HG03520 (cell line): ENCODE results near the gene PAPPA2.

Source experiments
- ATAC-seq: cut with Tn5 transposase; IDR thresholded peaks from one replicate; pipeline ENCODE4 v1.9.1; 2021; ENCODE audit warnings: mild to moderate bottlenecking, moderate library complexity; ENCODE audit not compliant: unreplicated experiment

PAPPA2 gene

GRCh38 chr1:176796583-176796982, 333.6 kb downstream of the PAPPA2 start:
- no peak for ATAC-seq

GRCh38 chr1:176799327-176799726, 336.4 kb downstream of the PAPPA2 start:
- no peak for ATAC-seq

- ATAC-seq, result no peak
Observed at GRCh38 chr1:176800978-176801513, 338.1 kb downstream of the PAPPA2 start.

GRCh38 chr1:176801514-176802020, 338.6 kb downstream of the PAPPA2 start:
- ATAC-seq, result no peak

- ATAC-seq, result no peak
Observed at GRCh38 chr1:176802316-176802715, 339.3 kb downstream of the PAPPA2 start.

- ATAC-seq, result no peak
Observed at GRCh38 chr1:176803042-176803441, 340.1 kb downstream of the PAPPA2 start.

GRCh38 chr1:176803596-176803995, 340.6 kb downstream of the PAPPA2 start:
- ATAC-seq, result no peak

GRCh38 chr1:176809292-176809691, 346.3 kb downstream of the PAPPA2 start:
- no peak for ATAC-seq

- ATAC-seq, result no peak
Observed at GRCh38 chr1:176811511-176812288, 348.7 kb downstream of the PAPPA2 start.

- no peak for ATAC-seq
Observed at GRCh38 chr1:176815621-176816020, 352.6 kb downstream of the PAPPA2 start.

GRCh38 chr1:176816232-176816631, 353.3 kb downstream of the PAPPA2 start:
- ATAC-seq, result no peak

- no peak for ATAC-seq
Observed at GRCh38 chr1:176820391-176821031, 357.5 kb downstream of the PAPPA2 start.

- no peak for ATAC-seq
Observed at GRCh38 chr1:176826265-176826664, 363.3 kb downstream of the PAPPA2 start.

GRCh38 chr1:176829261-176829660, 366.3 kb downstream of the PAPPA2 start:
- ATAC-seq, result no peak

- no peak for ATAC-seq
Observed at GRCh38 chr1:176831150-176831549, 368.2 kb downstream of the PAPPA2 start.

- no peak for ATAC-seq
Observed at GRCh38 chr1:176837708-176838107, 374.7 kb downstream of the PAPPA2 start.

GRCh38 chr1:176838276-176838995, 375.5 kb downstream of the PAPPA2 start:
- ATAC-seq, result no peak

- ATAC-seq, result no peak
Observed at GRCh38 chr1:176839216-176839615, 376.2 kb downstream of the PAPPA2 start.

- ATAC-seq, result no peak
Observed at GRCh38 chr1:176841238-176841637, 378.3 kb downstream of the PAPPA2 start.

- no peak for ATAC-seq
Observed at GRCh38 chr1:176843352-176844297, 380.6 kb downstream of the PAPPA2 start.
